Sigmoid colon (tissue), 4 donors: ENCODE data around the gene SNTG2.

Experiments
- EP300 ChIP-seq, 4 donors: sonication (generic); formaldehyde crosslinking; IDR thresholded peaks; one replicate each; pipeline ENCODE4 v1.6.1; 2017; ENCODE audit warnings: antibody characterized with exemption in 4 of 4
- POLR2A ChIP-seq, 2 donors: fragments of 450-650 bp; IDR thresholded peaks; one replicate each; pipeline ENCODE4 v1.6.1; 2016; ENCODE audit warnings: antibody characterized with exemption in 2 of 2, mild to moderate bottlenecking in 2 of 2, moderate library complexity in 2 of 2
- POLR2AphosphoS5 ChIP-seq, 4 donors: sonication (generic); formaldehyde crosslinking; IDR thresholded peaks; one replicate each; pipeline ENCODE4 v1.6.1; 2017; ENCODE audit warnings: antibody characterized with exemption in 4 of 4
- TF ChIP-seq, protein P1 (sequence below), 4 experiments: fragments of 450-650 bp in 3 of 4; fragments of 200-600 bp in 1 of 4; IDR thresholded peaks; one replicate each; pipeline ENCODE4 v1.5.1; 2016 to 2019; ENCODE audit warnings: antibody characterized with exemption in 4 of 4, mild to moderate bottlenecking in 3 of 4, moderate library complexity in 2 of 4

DNA sequence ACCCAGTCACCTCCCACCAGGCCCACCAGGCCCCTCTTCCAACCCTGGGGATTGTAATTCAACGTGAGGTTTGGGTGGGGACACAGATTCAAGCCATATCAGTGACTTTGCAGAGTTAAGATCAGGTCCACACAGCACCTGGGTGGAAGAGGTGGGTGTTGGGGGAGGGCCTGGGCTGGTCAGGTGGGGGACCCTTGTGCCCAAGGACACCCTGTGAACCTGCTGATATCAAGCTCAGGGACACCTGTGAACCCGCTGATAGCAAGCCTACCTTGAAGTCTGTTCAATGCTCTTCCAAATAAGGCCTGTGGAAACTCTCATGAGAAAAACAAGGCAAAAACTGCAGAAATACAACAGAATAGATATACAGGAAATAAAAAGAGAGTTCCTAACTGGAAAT, 442.7 kb downstream of the SNTG2 start:
- TF ChIP-seq, protein P1, sequence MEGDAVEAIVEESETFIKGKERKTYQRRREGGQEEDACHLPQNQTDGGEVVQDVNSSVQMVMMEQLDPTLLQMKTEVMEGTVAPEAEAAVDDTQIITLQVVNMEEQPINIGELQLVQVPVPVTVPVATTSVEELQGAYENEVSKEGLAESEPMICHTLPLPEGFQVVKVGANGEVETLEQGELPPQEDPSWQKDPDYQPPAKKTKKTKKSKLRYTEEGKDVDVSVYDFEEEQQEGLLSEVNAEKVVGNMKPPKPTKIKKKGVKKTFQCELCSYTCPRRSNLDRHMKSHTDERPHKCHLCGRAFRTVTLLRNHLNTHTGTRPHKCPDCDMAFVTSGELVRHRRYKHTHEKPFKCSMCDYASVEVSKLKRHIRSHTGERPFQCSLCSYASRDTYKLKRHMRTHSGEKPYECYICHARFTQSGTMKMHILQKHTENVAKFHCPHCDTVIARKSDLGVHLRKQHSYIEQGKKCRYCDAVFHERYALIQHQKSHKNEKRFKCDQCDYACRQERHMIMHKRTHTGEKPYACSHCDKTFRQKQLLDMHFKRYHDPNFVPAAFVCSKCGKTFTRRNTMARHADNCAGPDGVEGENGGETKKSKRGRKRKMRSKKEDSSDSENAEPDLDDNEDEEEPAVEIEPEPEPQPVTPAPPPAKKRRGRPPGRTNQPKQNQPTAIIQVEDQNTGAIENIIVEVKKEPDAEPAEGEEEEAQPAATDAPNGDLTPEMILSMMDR (IDR thresholded peaks at IDR 0.05), result no peak
- TF ChIP-seq POLR2AphosphoS5 (IDR thresholded peaks at IDR 0.05) (no peak), EP300 (IDR thresholded peaks at IDR 0.05) (no peak), POLR2A (IDR thresholded peaks at IDR 0.05) (no peak)
